GM23338 (cell line): ENCODE measurements around the gene ACKR1.

Experiments
- EZH2phosphoT487 ChIP-seq: fragments of 200-600 bp; sonication (generic); IDR thresholded peaks from one replicate; pipeline ENCODE4 v1.8.1; 2018; ENCODE audit warnings: antibody characterized with exemption; ENCODE audit not compliant: unreplicated experiment
- POLR2AphosphoS5 ChIP-seq: IDR thresholded peaks from 2 replicates; pipeline ENCODE4 v1.6.1; 2016; ENCODE audit warnings: antibody characterized with exemption, low read depth
- ZNF114 ChIP-seq: fragments of 250-450 bp; sonication (Bioruptor Pico); IDR thresholded peaks from 2 replicates; pipeline ENCODE4 v1.5.0; 2020; ENCODE audit warnings: mild to moderate bottlenecking, moderate library complexity
- TF ChIP-seq, protein P1 (sequence below), 2 experiments: fragments of 200-600 bp in 1 of 2; sonication (generic) in 1 of 2; conservative IDR thresholded peaks; 2 replicates each; pipeline versions ENCODE4 v1.5.1 to v1.6.1; 2016 to 2017; ENCODE audit warnings: antibody characterized with exemption in 2 of 2, low read depth in 2 of 2, mild to moderate bottlenecking in 2 of 2, moderate library complexity in 1 of 2

DNA sequence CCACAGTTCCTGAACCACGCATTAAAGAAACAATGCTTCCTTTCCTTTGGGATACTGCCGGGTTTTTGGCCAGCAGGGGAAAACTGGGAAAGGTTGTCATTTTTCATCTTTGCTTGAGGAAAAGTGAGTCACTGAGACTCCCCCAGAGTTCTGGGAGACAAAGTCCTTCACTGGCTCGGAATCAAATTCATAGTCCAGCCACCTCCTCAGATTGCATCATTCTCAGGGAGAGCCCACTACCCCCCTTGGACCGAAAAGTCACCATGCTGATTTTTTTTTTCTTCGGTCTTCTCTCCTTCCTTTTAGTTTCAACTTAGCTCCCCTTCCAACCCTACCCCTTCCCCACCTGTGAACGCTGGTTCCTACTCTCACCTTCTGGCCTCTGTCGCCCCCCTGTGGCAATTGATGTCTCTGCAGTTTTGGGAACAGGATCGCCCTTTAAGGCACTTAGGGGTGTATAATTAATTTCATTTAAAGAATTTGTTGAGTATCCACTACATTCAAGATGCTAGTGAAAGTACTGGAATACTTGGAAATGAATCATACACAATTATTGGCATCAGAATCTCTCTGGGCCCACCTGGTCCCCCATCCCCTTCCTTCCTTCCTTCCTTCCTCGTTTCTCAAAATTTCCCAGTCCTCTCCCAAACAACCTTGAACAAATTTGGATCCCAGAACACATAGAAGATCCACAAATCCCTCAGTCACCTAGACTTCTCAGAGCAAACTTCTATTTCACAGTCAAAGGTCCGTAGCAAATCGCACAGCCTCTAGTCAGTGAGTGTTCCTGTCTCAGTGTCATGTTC lies 6.9 kb downstream of the ACKR1 start:
- TF ChIP-seq POLR2AphosphoS5 (no peak), ZNF114 (CRISPR knock-in tag) (no peak), EZH2phosphoT487 (no peak)
- TF ChIP-seq, protein P1, sequence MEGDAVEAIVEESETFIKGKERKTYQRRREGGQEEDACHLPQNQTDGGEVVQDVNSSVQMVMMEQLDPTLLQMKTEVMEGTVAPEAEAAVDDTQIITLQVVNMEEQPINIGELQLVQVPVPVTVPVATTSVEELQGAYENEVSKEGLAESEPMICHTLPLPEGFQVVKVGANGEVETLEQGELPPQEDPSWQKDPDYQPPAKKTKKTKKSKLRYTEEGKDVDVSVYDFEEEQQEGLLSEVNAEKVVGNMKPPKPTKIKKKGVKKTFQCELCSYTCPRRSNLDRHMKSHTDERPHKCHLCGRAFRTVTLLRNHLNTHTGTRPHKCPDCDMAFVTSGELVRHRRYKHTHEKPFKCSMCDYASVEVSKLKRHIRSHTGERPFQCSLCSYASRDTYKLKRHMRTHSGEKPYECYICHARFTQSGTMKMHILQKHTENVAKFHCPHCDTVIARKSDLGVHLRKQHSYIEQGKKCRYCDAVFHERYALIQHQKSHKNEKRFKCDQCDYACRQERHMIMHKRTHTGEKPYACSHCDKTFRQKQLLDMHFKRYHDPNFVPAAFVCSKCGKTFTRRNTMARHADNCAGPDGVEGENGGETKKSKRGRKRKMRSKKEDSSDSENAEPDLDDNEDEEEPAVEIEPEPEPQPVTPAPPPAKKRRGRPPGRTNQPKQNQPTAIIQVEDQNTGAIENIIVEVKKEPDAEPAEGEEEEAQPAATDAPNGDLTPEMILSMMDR (conservative IDR thresholded peaks at IDR 0.05; ENCODE audit: low read depth in 2 of 2) = peak; percentile 98 to 99
